H1 (cell line): ENCODE data around the gene IFITM2.

ENCODE experiments used
- CHD2 ChIP-seq: IDR thresholded peaks from 2 replicates; pipeline ENCODE4 v1.6.1; 2012; ENCODE audit warnings: low read length, improper control_type of control experiment
- CTCF ChIP-seq, 3 experiments: IDR thresholded peaks; 1 replicate in 2 of 3; 2 replicates in 1 of 3; pipeline versions ENCODE4 v1.5.1 to v1.6.1; 2011; ENCODE audit warnings: low read length in 3 of 3, mild to moderate bottlenecking in 3 of 3, inconsistent platforms in 2 of 3, low read depth in 1 of 3, moderate library complexity in 1 of 3; ENCODE audit not compliant: insufficient read depth in 1 of 3; ENCODE audit errors: control extremely low read depth in 1 of 3
- GABPA ChIP-seq: IDR thresholded peaks from 2 replicates; pipeline ENCODE4 v1.6.1; 2011; ENCODE audit warnings: mild to moderate bottlenecking, low read length, moderate library complexity, borderline replicate concordance; ENCODE audit not compliant: insufficient read depth
- KDM1A ChIP-seq: fragments of 200-600, 300-600 bp; sonication (generic); IDR thresholded peaks from 2 replicates; pipeline ENCODE4 v1.7.1; 2016; ENCODE audit warnings: mild to moderate bottlenecking, low read length, borderline replicate concordance
- KDM5A ChIP-seq: fragments of 200-600 bp; IDR thresholded peaks from 2 replicates; pipeline ENCODE4 v1.7.1; 2012; ENCODE audit warnings: mild to moderate bottlenecking, low read length, inconsistent platforms, mixed read lengths
- POLR2A ChIP-seq, 2 experiments: IDR thresholded peaks; 1 replicate in 1 of 2; 2 replicates in 1 of 2; pipeline ENCODE4 v1.6.1; 2011; ENCODE audit warnings: low read depth in 2 of 2, low read length in 2 of 2, mild to moderate bottlenecking in 2 of 2; ENCODE audit errors: control extremely low read depth in 1 of 2
- RAD21 ChIP-seq, 2 experiments: IDR thresholded peaks in 1 of 2; conservative IDR thresholded peaks in 1 of 2; 2 replicates each; pipeline ENCODE4 v1.6.1; 2011; ENCODE audit warnings: low read depth in 2 of 2, low read length in 2 of 2, improper control_type of control experiment in 1 of 2, inconsistent platforms in 1 of 2, mild to moderate bottlenecking in 1 of 2, moderate library complexity in 1 of 2
- SIX5 ChIP-seq: IDR thresholded peaks from 2 replicates; pipeline ENCODE4 v1.6.1; 2011; ENCODE audit warnings: mild to moderate bottlenecking, low read depth, low read length
- SRF ChIP-seq: IDR thresholded peaks from 2 replicates; pipeline ENCODE4 v1.6.1; 2011; ENCODE audit warnings: mild to moderate bottlenecking, low read depth, low read length, moderate library complexity
- TCF12 ChIP-seq: IDR thresholded peaks from 2 replicates; pipeline ENCODE4 v1.6.1; 2011; ENCODE audit warnings: low read depth, mild to moderate bottlenecking, low read length

DNA sequence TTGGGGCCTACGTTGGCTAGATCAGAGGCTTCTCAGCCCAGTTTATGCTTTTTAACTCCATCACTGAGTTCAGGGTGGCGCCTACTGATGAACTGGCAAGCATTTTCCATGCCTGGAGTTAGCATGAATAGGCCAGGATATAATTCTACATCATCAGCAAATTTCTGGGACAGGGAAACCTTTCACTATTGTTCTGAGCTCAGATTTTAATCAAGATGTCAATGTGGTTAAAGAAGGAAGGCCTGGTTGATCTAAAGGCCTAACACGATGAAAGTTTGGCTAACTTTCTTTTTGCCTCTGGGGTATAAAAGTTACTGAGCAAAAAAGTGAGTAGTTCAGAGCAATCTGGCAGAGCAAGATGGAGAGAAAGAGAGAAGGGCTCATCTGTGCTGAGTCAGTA lies 34.7 kb downstream of the IFITM2 start:
- no peak for TF ChIP-seq KDM1A
- TF ChIP-seq SIX5: no peak
- no peak for TF ChIP-seq CTCF (IDR thresholded peaks at IDR 0.05; ENCODE audit: control extremely low read depth in 1 of 3, insufficient read depth in 1 of 3, low read depth in 1 of 3, low read length in 3 of 3)
- no peak for TF ChIP-seq SRF
- TF ChIP-seq CHD2: no peak
- TF ChIP-seq TCF12: no peak
- no peak for TF ChIP-seq KDM5A
- TF ChIP-seq POLR2A (IDR thresholded peaks at IDR 0.05; ENCODE audit: control extremely low read depth in 1 of 2, low read depth in 2 of 2, low read length in 2 of 2): no peak
- TF ChIP-seq GABPA: no peak
- no peak for TF ChIP-seq RAD21 (IDR thresholded peaks at IDR 0.05 in 1 of 2, conservative IDR thresholded peaks at IDR 0.05 in 1 of 2; ENCODE audit: low read depth in 2 of 2, low read length in 2 of 2)
